22Rv1 (cell line): ENCODE measurements around the gene PTHLH.

Source experiments
- H3K27ac ChIP-seq: fragments of 450-650 bp; 2 replicates; pipeline ENCODE4 v1.5.1; 2017
- ZFX ChIP-seq: fragments of 450-650 bp; IDR thresholded peaks from 2 replicates; pipeline ENCODE4 v1.6.1; 2017; ENCODE audit warnings: antibody characterized with exemption, borderline replicate concordance
- TF ChIP-seq, protein P1 (sequence below): fragments of 450-650 bp; IDR thresholded peaks from 2 replicates; pipeline ENCODE4 v1.5.1; 2017; ENCODE audit warnings: mild to moderate bottlenecking

PTHLH gene

DNA sequence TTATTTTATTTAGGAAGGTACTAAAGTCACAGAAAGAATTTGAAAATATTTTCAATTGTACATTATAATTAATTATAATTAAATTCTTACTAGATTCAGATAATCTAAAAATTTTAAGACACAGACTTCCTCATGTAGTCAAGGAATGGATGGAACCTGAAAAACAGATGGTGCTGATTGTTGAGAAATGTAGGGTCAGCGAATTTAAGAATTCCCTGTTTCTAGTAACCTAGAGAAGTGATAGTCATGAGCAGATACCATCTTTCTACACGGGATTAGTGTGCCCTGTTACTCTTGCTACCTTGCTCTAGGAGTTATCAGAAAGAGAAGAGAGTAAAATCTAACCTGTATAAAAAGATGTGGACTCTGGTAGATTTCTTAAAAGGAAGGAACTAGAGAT lies 37.5 kb upstream of the PTHLH start:
- TF ChIP-seq ZFX = no peak
- TF ChIP-seq, protein P1, sequence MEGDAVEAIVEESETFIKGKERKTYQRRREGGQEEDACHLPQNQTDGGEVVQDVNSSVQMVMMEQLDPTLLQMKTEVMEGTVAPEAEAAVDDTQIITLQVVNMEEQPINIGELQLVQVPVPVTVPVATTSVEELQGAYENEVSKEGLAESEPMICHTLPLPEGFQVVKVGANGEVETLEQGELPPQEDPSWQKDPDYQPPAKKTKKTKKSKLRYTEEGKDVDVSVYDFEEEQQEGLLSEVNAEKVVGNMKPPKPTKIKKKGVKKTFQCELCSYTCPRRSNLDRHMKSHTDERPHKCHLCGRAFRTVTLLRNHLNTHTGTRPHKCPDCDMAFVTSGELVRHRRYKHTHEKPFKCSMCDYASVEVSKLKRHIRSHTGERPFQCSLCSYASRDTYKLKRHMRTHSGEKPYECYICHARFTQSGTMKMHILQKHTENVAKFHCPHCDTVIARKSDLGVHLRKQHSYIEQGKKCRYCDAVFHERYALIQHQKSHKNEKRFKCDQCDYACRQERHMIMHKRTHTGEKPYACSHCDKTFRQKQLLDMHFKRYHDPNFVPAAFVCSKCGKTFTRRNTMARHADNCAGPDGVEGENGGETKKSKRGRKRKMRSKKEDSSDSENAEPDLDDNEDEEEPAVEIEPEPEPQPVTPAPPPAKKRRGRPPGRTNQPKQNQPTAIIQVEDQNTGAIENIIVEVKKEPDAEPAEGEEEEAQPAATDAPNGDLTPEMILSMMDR = no peak
- no peak overlapping the region for H3K27ac ChIP-seq

DNA sequence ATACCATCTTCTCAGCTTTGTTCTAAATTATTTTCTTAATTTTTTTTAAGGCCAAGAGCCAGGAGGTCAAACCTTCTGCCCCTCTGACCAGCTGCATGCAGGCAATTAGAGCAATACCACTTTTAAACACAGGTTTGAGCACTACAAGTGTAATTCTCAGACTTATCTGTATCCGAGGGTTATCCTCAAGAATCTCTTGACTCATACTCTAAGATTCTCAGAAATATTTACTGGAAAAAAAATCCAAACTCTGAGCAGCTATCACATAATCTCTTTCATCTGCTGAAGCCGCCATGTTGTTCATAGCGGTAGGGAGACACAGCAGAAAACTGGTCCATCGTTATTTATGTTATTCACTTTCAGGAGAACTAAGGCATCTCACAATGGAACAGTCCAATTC lies 27.4 kb upstream of the PTHLH start:
- no peak for TF ChIP-seq ZFX
- TF ChIP-seq, protein P1 = no peak
- H3K27ac ChIP-seq = no peak overlapping the region

DNA sequence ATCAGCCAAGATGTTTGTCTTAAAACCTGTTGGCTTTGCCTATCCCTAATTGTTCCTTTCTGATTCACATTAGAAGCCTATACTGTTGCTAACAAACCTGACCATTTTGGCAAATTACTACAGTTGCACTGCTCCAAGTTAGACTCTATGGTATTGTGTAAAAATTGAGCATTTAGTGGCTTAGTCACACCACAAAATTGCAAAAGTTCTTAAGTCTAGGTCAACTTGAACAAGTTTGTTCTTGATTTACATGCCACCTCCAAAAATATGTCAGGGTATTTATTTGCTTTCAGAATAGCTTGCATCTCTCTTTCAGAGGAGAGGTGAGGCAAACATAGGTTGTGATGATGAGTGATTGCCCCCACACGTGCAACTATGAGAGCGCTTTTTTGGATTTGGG lies 27.0 kb upstream of the PTHLH start:
- no peak overlapping the region for H3K27ac ChIP-seq
- no peak for TF ChIP-seq ZFX
- TF ChIP-seq, protein P1 = no peak

- no peak overlapping the region for H3K27ac ChIP-seq
These were observed 26.1 kb upstream of the PTHLH start for GRCh38 chr12:27998658-27999057.

DNA sequence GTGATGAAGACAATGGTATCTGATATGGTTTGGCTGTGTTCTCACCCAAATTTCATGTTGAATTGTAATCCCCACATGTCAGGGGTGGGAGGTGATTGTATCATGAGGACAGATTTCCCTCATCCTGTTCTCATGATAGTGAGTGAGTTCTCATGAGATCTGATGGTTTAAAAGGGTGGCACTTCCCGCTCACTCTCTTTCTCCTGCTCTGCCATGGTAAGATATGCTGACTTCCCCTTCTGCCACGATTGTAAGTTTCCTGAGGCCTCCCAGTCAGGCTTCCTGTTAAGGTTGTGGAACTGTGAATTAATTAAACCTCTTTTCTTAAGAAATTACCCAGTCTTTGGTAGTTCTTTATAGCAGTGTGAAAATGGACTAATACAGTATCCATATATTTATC lies 25.6 kb upstream of the PTHLH start:
- no peak for TF ChIP-seq ZFX
- TF ChIP-seq, protein P1 = no peak
- H3K27ac ChIP-seq = no peak overlapping the region

More at GRCh38 chr12:27998658-27999057, 26.1 kb upstream of the PTHLH start:
- TF ChIP-seq, protein P1 = no peak
- TF ChIP-seq ZFX = no peak

DNA sequence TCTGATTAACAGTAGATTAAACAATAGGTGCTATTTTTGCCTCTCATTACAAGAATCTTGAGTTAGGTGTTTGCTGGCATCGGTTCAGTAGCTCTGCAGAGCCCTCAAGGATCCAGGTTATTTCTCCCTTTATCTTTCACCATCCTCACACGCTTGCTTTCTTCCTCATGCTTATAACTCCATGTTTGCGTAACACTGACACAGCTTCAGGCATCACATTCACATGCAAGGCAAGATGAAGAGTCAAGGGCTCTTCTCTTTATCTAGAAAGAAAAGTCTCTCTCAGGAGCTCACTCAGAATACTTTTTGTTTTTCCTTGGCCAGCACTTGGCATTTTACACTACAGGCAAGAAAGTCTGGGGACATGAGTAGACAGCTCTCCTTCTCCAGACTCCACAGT lies 24.2 kb upstream of the PTHLH start:
- H3K27ac ChIP-seq = no peak overlapping the region
- no peak for TF ChIP-seq ZFX
- TF ChIP-seq, protein P1 = no peak

DNA sequence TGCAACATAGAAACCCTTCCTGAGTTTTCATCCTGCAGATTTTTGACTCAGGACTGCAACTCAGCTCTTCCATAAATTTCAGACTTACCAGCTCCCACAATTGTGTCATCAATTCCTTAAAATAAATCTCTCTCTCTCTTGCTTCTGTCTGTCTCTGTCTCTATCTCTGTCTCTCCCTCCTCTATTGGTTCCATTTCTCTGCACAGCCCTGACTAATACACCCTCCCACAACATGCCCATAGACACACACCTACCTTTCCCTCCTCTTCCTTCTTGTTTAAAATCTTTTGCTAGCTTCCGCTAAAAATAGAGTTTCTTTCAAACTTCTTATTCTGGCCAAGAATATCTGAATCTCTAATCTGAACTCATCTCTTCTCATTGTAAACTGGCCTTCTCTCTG lies 22.9 kb upstream of the PTHLH start:
- no peak for TF ChIP-seq ZFX
- TF ChIP-seq, protein P1 = no peak
- H3K27ac ChIP-seq = no peak overlapping the region
